Gastroesophageal sphincter (tissue), 3 donors: ENCODE data around the gene EXOC6B.

Source experiments
- EP300 ChIP-seq: sonication (generic); formaldehyde crosslinking; IDR thresholded peaks from one replicate; pipeline ENCODE4 v1.6.1; 2017; ENCODE audit warnings: antibody characterized with exemption, mild to moderate bottlenecking
- POLR2AphosphoS5 ChIP-seq: sonication (generic); formaldehyde crosslinking; IDR thresholded peaks from one replicate; pipeline ENCODE4 v1.6.1; 2017; ENCODE audit warnings: antibody characterized with exemption
- TF ChIP-seq, protein P1 (sequence below), 4 experiments: fragments of 200-600 bp in 2 of 4; fragments of 450-650 bp in 2 of 4; sonication (generic) in 1 of 4; IDR thresholded peaks; one replicate each; pipeline ENCODE4 v1.5.1; 2017 to 2019; ENCODE audit warnings: antibody characterized with exemption in 4 of 4, mild to moderate bottlenecking in 2 of 4, moderate library complexity in 2 of 4

DNA sequence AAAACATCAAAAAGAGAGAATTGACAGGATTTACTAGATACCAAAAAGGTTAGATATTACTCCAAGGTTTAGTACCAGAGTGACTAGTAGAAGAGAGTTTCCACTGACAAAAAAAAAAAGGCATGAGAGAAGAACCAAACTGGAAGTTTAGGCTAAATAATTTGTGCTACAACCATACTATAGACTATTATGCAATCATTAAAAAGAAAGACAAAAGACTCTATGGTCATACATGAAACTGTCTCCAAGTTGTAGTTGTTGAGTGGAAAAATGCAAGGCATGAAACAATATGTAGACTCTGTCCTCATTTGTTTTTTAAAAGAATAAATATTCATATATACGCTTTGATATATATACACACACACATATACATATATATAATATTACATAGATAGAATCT, 1.7 kb upstream of the EXOC6B start:
- TF ChIP-seq POLR2AphosphoS5 (no peak), EP300 (no peak)
- TF ChIP-seq, protein P1, sequence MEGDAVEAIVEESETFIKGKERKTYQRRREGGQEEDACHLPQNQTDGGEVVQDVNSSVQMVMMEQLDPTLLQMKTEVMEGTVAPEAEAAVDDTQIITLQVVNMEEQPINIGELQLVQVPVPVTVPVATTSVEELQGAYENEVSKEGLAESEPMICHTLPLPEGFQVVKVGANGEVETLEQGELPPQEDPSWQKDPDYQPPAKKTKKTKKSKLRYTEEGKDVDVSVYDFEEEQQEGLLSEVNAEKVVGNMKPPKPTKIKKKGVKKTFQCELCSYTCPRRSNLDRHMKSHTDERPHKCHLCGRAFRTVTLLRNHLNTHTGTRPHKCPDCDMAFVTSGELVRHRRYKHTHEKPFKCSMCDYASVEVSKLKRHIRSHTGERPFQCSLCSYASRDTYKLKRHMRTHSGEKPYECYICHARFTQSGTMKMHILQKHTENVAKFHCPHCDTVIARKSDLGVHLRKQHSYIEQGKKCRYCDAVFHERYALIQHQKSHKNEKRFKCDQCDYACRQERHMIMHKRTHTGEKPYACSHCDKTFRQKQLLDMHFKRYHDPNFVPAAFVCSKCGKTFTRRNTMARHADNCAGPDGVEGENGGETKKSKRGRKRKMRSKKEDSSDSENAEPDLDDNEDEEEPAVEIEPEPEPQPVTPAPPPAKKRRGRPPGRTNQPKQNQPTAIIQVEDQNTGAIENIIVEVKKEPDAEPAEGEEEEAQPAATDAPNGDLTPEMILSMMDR (IDR thresholded peaks at IDR 0.05): no peak
